Lung microvascular endothelial cell (primary cell): ENCODE results near the gene CTXND1. TPM values are rescaled to one million over a fixed set of nuclear protein-coding genes. Genes with fewer than 3 reads are reported as not detected.

ENCODE experiments used
- DNase-seq, 2 donors: peaks; one replicate each; pipeline versions ENCODE4 v3.0.0 to v3.0.0-alpha.2; 2010; ENCODE audit warnings: low read depth in 2 of 2
- total RNA-seq: library from RNA; depleted of rRNA; stranded (reverse); fragments of >200 nt; gene quantifications from 2 replicates; pipeline ENCODE4 v1.2.1, GENCODE V29; 2014

CTXND1 gene
- total RNA-seq, 1 donor from 2014 or later = not detected

DNA sequence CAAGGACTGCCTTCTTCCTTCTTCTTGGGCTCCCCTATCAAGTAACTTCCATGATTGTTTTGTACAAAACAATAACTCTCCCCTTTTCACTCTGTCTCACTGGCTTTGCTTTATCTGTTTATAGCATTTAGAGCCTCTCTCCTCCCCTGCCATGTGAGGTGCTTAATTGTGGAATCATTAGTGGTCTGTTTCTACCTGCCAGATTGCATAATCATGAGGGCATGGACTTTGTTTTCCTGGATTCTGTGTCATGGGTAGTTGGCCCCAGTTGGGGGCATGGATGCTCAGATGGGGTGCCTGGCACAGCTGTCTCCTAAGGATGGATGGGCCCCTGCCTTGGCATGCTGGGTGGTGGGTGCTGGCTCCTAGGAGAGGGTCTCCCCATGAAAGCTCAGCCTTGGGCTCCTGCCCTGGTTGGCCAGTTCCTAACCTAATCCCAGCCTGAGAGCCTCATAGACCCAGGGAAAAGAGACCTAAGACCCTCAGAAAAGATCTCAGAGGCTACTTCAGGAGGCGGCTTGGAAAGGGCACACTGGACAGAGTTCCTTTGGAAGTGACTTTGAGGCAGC lies 8.0 kb upstream of the CTXND1 start:
- DNase-seq = no peak

DNA sequence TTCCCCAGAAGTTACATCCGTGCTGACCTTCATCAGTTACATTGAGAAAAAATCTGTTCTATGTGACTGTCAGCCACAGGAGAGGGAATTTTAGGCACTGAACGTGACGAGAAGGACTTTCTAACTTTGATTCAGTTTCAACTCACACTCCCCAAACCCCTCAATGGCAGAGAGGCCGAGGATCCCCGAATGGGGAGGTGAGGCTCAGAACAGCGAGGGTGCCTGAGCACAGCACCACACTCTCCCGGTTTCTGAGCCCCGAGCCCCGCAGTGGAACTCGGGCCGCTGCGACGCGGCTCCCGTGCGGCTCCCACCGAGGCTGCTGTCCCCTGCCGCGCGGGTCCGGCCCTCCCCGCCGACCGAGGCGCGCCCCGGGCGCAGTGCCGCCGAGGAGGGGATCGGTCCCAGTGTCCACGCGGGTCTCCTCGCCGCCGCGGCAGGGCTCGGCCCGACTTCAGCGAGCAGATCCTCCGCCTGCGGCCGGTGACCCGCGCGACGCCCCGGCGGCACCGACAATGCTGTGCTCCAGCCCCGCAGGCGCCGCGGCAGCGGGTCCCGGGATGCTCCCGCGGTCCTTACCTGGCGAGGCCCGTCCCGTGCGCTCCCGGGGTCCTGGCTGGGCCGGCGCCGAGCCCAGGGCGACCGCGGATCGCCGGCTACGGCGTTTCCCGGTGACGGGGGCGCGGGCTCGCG lies 439 bp downstream of the CTXND1 start:
- DNase-seq = no peak

DNA sequence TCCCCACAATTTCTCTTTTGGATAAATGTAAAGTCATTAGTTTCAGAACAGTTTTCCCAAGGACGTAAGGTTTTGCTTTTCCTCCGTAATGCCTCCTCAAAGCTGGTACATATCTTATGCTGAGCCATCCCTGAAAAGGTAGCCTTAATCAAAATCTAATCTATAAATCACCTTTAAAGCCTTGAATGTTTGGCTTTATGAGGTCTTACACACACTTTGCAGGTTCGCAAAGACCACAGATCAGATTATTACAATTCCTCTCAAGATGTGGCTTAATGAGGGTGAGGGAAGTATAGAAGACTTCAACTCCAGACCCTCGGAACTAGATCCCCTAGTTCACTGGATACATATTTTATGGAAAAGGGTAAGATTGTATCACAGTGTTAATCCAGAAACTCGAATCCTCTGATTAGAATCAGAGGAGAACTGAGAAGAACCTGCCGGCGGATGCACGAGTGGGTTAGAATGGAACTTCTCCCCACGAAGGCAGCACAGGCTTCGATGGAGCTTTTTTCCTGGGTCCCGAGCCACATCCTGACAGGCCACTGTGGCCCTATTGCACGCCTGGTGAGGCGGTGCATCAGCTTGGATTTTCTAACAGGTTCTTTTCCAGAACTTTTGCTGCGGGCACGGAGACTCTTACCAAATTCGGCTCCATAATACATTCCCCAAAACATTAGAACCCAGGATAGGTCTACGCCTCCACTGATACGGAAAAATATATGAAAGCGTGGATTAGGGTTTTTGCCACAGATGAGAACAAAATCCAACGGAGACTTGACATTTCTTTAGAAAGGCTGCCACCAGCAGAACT lies 1.2 kb downstream of the CTXND1 start:
- DNase-seq = no peak

DNA sequence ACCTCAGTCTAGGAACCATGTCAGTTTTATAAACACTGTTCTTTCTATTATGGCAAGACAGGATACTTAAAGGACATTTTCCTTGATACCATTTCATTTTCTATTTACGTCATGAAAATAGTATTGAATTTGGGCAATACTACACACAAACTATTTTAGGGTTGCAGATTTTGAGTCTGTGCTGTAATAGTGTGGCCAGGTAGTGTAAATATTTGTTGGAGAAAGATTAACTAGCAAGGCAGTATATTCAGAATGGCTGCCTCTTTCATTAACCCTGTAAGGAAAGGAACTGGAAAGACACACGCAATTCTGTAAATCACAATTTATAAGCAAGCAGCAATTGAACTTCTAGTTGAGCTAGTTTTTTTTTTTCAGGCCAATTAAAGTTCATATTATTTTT lies 2.0 kb downstream of the CTXND1 start:
- no peak for DNase-seq

DNA sequence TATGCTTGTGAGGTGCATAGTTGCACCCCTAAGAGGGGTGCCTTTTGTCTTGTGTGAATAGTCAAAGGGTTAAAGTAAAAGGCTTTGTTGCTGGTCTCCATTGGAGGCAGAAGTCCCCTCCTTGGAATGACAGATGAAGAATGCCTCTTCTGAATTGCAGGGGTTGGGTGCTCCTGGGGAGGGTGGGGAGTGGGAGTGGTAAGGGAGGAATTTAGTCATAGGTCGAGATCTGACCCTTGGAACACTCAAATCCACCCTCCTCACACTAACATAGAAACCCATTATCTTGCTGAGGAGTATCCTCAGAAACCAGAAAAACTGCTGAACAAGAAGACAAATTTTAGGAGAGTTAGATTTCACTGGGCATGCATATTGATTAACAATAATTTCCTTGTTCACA lies 4.7 kb downstream of the CTXND1 start:
- DNase-seq = no peak

DNA sequence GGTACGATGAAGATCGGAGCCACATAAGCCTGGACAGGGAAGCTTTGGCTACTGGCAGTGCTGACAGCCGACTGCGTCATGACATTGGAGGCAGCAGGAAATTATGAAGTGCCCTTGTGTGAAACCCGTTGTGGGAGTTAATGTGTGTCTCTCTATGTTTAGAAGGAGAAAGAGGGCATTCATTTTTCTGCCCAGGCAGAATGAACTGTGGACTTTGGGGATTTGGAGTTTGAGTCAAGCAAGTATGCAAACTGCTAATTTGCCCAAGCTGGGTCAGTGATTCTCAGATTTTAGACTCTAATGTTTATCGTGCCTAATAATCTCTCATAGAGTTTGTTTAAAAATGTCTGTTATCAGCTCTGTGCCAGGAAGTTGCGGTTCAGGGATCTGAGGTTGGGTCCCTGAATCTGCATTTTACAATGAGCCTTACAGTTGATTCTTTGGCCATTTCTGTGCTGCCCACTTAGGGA lies 5.6 kb downstream of the CTXND1 start:
- no peak for DNase-seq

DNA sequence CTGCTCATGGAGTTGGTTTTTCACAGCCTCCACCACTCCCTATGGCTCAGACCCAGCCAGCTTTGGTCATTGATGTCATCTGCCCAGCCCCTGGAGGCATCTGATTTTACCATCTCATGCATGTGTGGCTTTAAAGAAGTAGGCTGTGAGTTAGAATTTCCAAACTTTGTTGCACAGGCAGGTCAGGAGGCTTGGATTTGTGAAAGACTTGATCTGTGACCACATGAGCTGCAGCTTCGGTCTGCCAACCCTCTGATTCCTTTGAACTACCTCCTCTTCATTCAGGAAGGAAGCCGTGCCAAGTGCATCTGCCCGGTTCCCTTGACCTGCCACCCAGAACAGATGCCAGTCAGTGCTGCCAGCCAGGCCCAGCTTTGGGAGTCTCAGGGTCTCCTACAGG lies 9.2 kb downstream of the CTXND1 start:
- no peak for DNase-seq

DNA sequence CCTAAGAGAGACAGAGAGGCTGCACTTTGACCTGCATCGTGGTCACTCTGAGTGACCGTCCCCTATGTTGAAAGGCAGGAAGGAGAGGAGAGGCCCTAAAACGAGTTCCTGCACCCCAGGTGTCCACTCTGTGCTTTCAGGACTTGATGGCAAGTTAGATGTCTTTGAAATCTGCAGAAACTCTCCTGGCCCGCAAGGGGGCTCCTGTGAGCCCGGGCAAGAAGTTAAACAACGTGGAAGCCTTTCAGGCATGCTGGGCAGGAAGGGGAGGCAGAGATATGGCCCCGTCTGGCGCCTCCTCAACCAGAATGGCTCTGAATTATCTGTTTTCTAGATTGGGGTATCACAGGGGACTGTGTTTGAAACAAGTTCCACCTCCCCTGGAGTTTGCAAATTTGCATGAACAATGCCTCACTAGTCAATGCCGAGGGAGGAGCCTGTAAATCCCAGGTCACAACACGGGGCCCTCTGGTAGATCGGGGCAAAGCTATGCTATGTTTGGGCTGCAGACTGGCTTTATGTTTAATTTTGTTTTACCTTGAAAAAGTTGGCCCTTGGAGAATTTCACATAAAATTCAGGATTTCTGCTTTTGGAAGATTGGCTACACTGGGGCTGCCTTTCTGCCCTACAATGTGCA lies 9.8 kb downstream of the CTXND1 start:
- DNase-seq = peak; percentile 12 to 20

DNA sequence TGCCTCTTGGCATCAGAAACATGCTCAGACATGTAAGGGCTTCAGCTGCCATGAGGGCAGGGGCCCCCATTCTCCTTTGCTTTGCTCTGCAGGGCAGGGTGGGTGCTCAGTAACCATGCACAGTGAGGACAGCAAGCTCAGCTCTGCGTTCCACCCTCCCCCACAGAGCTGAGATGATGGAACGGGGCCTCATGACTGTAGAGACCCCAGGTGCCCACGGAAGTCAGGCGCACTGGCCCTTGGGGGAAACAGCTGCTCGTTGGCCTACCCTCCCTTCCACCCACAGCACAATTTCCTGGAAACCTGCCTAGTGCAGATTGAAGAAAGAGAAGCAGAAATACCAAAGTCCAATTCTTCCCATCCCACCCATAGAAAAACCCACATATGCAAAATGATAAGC lies 10.5 kb downstream of the CTXND1 start:
- no peak for DNase-seq

DNA sequence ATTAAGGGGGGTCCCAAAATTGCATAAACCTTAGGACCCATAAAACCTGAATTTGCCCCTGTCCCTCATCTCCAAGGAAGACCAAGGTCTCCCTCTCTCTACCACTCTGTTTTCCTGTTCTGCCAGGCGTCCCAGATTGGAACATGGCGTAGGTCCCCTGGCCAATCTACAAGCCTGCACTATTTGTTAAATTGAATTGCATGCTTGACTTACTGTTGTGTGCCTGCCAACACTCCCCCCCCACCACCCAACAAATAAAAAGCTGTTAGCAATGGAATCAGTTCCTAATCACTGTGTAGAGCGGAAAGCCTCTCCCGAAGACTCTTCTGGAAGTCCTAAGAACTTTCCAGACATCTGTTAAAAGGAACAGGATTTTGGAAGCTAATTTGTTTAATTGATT lies 11.7 kb downstream of the CTXND1 start:
- no peak for DNase-seq

DNA sequence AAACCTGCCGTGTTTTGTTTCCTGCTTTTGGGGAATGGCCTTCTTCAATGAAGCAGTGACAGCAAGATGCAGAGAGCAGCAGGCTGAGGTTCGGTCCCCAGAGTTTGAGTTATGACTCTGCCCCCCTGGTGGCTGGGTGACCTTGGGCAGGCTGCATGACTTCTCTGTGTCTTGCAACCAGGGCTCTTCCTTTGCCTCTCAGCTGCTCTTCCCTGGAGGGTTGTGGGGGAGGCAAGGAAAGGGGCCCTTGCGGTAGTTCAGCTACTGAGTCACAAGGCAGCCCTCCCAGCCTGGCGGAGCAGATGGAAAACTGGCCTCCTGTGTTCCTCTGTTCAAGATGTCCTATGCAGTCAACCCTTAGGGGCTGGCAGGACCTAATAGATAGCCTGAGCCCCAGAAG lies 17.1 kb downstream of the CTXND1 start:
- DNase-seq = peak; percentile 40 to 50

DNA sequence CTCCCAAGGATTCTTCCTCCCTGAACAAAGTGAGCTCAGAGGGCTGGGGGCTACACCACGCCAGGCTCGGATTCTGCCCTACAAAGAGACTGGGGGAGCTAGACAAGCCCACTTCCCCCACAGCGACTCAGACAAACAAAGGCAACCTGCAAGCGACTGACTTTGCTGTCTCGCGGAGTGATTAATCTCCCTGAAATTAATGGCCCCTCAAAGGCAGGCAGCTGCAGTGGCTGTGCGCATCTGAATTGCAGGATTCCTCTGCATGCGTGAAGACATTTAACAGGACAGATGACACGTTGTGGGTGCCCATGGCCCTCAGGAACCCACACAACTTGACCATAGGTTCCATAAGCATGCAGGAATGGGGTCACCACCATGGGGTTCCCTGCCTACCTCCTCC lies 18.4 kb downstream of the CTXND1 start:
- no peak for DNase-seq

DNA sequence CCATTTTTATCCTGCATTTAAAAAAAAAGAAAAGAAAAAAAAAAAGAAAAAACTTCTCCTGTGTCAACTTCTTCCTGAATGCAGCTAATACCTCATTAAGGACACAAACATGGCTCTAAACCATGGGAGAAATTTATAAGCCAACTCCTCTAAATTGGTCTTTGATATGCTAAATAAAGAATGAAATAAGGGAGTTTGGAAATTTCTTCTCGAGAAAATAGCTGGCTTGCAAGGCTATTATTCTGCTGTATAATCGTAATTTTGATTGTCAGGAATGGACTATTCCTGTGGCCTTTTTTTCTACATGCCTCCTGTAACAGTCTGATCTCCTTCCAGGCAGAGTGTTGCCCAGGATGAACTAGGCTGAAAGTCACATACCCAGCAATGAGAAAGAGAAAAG lies 20.6 kb downstream of the CTXND1 start:
- no peak for DNase-seq

DNA sequence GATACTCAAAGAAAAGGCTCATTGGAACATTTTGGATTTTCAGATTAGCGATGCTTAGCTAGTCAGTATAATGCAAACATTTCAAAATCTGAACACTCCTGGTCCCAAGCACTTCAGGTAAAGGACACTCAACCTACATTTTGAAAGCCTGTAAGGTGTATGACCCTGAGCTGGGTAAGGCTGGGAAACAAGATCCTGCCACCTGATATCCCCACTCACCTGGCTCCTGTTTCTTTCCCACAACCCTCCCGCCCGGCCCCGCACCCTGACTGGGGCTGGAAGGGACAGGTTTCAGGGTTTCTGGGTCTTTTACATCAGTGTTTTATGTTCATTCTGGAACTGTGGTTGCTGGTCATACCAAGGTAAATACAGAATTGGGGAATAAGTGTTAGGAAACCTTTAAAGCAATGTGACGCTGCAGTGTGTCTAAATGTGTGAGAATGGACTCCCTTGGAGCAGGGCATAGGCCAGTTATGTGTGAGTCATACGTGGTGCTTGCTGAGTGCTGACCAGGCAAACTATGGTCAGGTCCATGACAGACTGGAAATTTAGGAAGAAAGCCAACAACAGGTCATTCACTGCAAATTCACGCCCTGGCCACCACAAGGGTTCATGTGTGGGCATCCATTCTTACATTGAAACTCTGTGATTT lies 22.9 kb downstream of the CTXND1 start:
- no peak for DNase-seq

DNA sequence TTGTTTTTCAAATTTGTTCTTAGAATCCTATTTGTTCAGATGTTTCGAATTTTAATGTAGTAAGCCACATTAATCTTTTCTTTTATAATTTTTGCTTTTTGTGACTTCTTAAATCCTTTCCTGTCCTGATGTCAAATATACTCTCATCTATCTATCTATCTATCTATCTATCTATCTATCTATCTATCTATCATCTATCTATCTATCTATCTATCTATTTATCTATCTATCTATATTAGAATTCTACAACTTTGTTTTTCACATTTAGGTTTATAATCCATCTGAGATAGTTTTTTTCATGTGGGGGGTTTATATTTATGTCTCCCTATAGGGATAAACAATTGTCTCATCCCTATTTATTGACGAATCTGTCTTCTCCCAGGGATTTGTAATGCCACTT lies 32.1 kb downstream of the CTXND1 start:
- no peak for DNase-seq

DNA sequence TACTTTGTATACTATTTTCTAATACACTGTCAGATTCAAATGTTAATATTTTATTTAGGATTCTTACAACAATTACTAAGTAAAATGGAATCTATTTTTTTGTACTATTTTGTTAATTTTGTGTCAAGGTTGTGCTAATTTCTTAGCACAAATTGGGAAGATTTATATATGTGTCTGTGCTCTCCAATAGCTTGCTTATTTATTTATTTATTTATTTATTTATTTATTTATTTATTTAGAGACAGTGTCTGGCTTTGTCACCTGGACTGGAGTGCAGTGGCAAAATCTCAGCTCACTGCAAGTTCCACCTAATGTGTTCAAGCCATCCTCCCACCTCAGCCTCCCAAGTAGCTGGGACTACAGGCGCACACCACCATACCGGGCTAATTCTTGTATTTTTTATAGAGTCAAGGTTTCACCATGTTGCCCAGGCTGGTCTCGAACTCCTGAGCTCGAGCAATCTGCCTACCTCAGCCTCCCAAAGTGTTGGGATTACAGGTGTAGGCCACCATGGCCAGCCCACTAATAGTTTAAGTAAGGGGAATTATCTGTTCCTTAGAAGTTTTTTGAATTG lies 34.6 kb downstream of the CTXND1 start:
- DNase-seq = no peak

DNA sequence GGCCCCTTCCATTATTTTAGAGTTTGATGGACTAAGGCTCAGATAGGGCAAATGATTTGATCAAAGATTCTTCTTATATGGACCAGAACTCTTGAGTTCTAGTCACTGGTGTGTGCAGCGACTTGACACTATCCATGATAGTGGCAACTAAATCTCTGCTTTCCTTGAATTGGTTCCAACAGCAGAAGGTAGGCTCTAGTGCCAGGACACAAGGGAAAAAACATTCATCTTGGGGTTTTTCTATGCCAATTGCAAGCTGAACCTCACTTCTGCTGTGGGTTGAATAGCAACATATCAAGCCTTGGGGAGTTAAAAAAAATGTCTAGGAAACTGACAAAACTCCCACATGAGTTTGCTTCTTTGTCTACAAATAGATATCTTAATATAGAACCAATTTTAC lies 35.1 kb downstream of the CTXND1 start:
- DNase-seq = no peak

DNA sequence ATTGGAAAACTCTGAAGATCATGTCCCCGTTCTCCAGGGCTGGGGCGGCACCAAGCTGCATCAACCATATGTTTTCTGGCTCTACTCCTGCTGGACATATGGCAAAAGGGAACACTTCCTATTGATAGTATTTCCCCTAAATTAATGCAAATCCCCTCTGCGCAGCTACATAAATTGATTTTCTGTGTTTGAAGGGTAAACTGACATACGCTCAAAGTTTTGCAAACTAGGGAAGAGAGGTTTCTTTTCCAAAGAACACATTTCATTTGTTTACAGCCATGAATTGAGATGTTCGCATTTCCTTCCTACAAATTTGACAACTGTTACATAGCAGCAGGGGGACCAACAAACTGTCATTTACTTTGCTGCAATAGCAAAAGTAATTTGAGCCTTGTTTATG lies 35.9 kb downstream of the CTXND1 start:
- no peak for DNase-seq

DNA sequence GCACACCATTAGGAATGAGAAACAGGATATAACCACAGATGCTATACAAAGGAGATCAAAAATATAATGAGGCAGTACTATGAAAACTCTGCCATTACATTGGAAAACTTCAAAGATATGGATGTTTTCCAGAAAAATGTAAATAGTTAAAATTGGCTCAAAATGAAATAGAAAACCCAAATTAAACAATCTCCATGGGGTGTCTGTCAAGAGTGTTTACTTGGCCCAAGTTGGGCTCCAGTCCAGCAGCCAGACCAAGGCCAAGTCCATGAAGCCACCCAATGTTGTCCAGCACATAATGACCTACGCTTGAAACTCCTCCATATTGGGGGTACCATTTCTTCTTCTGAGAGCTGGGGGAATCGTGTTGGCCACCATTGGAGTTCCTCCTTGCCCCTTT lies 37.1 kb downstream of the CTXND1 start:
- DNase-seq = no peak

DNA sequence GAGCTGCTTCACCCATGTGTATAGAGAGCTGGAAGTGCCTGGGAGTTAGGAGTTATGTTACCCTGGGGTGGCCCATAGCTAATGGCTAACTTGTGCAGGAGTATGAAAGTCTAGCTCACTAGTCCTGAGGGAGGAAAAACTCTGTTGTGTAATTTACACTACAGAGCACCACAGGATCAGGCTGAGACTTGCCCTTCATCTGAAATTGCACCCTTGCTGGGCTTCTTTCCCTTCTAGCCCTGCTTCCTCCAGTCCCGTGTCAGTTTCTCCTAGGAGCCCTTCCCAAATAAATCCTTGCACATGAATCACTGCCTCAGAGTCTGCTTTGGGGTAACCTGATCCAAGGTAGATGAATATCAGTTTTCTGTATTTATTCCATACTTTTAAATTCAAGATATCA lies 40.0 kb downstream of the CTXND1 start:
- no peak for DNase-seq
